Activated naive CD8-positive, alpha-beta T cell treated with anti-CD3 and anti-CD28 coated beads, Interleukin-2, amount 10 ng/mL, durations not matched to agents 7 days and 5 days (primary cell): ENCODE results near the gene PDE8B. TPM values are rescaled to one million over a fixed set of nuclear protein-coding genes. Genes with fewer than 3 reads are reported as not detected.

Experiments
- ATAC-seq: fragments of 150-1000 bp; cut with Tn5 transposase; one replicate; pipeline ENCODE4 v1.10.0; 2021; ENCODE audit warnings: low read depth, moderate library complexity
- POLR2A ChIA-PET: fragments of 350-600 bp; sonication (Branson Sonifier 250); formaldehyde crosslinking; loops from one replicate; lab custom pipeline; 2021; ENCODE audit warnings: antibody characterized with exemption; lab: Charles Lee
- DNase-seq: peaks from one replicate; pipeline ENCODE4 v3.0.0; 2021
- H3K27ac Mint-ChIP-seq: one replicate; pipeline ENCODE4 v1.8.0; 2022; ENCODE audit warnings: mild to moderate bottlenecking, mixed read lengths
- H3K27me3 Mint-ChIP-seq: one replicate; pipeline ENCODE4 v1.8.0; 2022; ENCODE audit warnings: mild to moderate bottlenecking, moderate library complexity, mixed read lengths
- H3K36me3 Mint-ChIP-seq: one replicate; pipeline ENCODE4 v1.8.0; 2021; ENCODE audit warnings: mild to moderate bottlenecking, mixed read lengths
- H3K4me1 Mint-ChIP-seq: one replicate; pipeline ENCODE4 v1.8.0; 2021; ENCODE audit warnings: mixed read lengths
- H3K4me3 Mint-ChIP-seq: one replicate; pipeline ENCODE4 v1.8.0; 2022; ENCODE audit warnings: mild to moderate bottlenecking, moderate library complexity, mixed read lengths
- H3K9me3 Mint-ChIP-seq: one replicate; pipeline ENCODE4 v1.8.0; 2021; ENCODE audit warnings: mixed read lengths
- total RNA-seq, 2 experiments: library from RNA; stranded (reverse); gene quantifications; one replicate each; pipeline ENCODE4 v1.2.3, GENCODE V29; 2021

Gene PDE8B
- total RNA-seq, 2 experiments from 2014 or later = 0.19 to 0.23 TPM

- H3K36me3 Mint-ChIP-seq = no peaks in the 10 kb centered on the region
- H3K4me3 Mint-ChIP-seq = no peak overlapping the region
- H3K9me3 Mint-ChIP-seq = no peaks in the 10 kb centered on the region
- peaks cover 23% of the 10 kb centered on the region for H3K27me3 Mint-ChIP-seq
- H3K27ac Mint-ChIP-seq = no peak overlapping the region
- peaks cover 5% of the 10 kb centered on the region for H3K4me1 Mint-ChIP-seq
- ATAC-seq (no peak), DNase-seq (no peak)
- POLR2A ChIA-PET = no interaction called here
These were observed 85.4 kb downstream of the PDE8B start for GRCh38 chr5:77295863-77296378.

GRCh38 chr5:77298146-77298545, 87.7 kb downstream of the PDE8B start:
- Mint-ChIP-seq H3K27me3 (peaks cover 20% of the 10 kb centered on the region), H3K36me3 (no peaks in the 10 kb centered on the region), H3K4me1 (peaks cover 5% of the 10 kb centered on the region), H3K27ac (no peak overlapping the region), H3K9me3 (no peaks in the 10 kb centered on the region), H3K4me3 (no peak overlapping the region)
- ATAC-seq (no peak), DNase-seq (no peak)
- POLR2A ChIA-PET = no interaction called here

- ATAC-seq (no peak), DNase-seq (no peak)
- Mint-ChIP-seq H3K27ac (no peak overlapping the region), H3K4me3 (no peak overlapping the region), H3K9me3 (no peaks in the 10 kb centered on the region), H3K36me3 (no peaks in the 10 kb centered on the region), H3K27me3 (peaks cover 12% of the 10 kb centered on the region), H3K4me1 (peaks cover 5% of the 10 kb centered on the region)
- POLR2A ChIA-PET = no interaction called here
These were observed 90.0 kb downstream of the PDE8B start for GRCh38 chr5:77300451-77300850.

- POLR2A ChIA-PET = no interaction called here
- DNase-seq (no peak), ATAC-seq (no peak)
- Mint-ChIP-seq H3K4me1 (peaks cover 5% of the 10 kb centered on the region), H3K27me3 (peaks cover 7% of the 10 kb centered on the region), H3K36me3 (no peaks in the 10 kb centered on the region), H3K9me3 (no peaks in the 10 kb centered on the region), H3K27ac (no peak overlapping the region), H3K4me3 (no peak overlapping the region)
These were observed 91.0 kb downstream of the PDE8B start for GRCh38 chr5:77301447-77301883.

- H3K4me3 Mint-ChIP-seq = no peak overlapping the region
- H3K36me3 Mint-ChIP-seq = no peaks in the 10 kb centered on the region
- no peaks in the 10 kb centered on the region for H3K9me3 Mint-ChIP-seq
- peaks cover 10% of the 10 kb centered on the region for H3K27me3 Mint-ChIP-seq
- ATAC-seq = no peak
- peaks cover 5% of the 10 kb centered on the region for H3K4me1 Mint-ChIP-seq
- H3K27ac Mint-ChIP-seq = no peak overlapping the region
- POLR2A ChIA-PET = no interaction called here
- no peak for DNase-seq
These were observed 91.8 kb downstream of the PDE8B start for GRCh38 chr5:77302247-77302646.

- ATAC-seq (no peak), DNase-seq (no peak)
- H3K27ac Mint-ChIP-seq = no peak overlapping the region
- peaks cover 10% of the 10 kb centered on the region for H3K27me3 Mint-ChIP-seq
- peaks cover 5% of the 10 kb centered on the region for H3K4me1 Mint-ChIP-seq
- no peaks in the 10 kb centered on the region for H3K36me3 Mint-ChIP-seq
- H3K4me3 Mint-ChIP-seq = no peak overlapping the region
- no peaks in the 10 kb centered on the region for H3K9me3 Mint-ChIP-seq
- POLR2A ChIA-PET = no interaction called here
These were observed 92.2 kb downstream of the PDE8B start for GRCh38 chr5:77302653-77303052.

GRCh38 chr5:77304388-77304787, 93.9 kb downstream of the PDE8B start:
- Mint-ChIP-seq H3K4me1 (no peaks in the 10 kb centered on the region), H3K4me3 (no peak overlapping the region), H3K27ac (no peak overlapping the region), H3K9me3 (no peaks in the 10 kb centered on the region), H3K36me3 (no peaks in the 10 kb centered on the region), H3K27me3 (peaks cover 10% of the 10 kb centered on the region)
- no peak for ATAC-seq
- no peak for DNase-seq
- POLR2A ChIA-PET = no interaction called here

GRCh38 chr5:77305222-77305846, 94.9 kb downstream of the PDE8B start:
- Mint-ChIP-seq H3K27me3 (peaks cover 10% of the 10 kb centered on the region), H3K4me1 (no peaks in the 10 kb centered on the region), H3K36me3 (no peaks in the 10 kb centered on the region), H3K27ac (no peak overlapping the region), H3K9me3 (no peaks in the 10 kb centered on the region), H3K4me3 (no peak overlapping the region)
- DNase-seq = no peak
- no peak for ATAC-seq
- POLR2A ChIA-PET = no interaction called here

- H3K27ac Mint-ChIP-seq = no peak overlapping the region
- POLR2A ChIA-PET = no interaction called here
- H3K27me3 Mint-ChIP-seq = peaks cover 10% of the 10 kb centered on the region
- no peak overlapping the region for H3K4me3 Mint-ChIP-seq
- H3K36me3 Mint-ChIP-seq = no peaks in the 10 kb centered on the region
- ATAC-seq (no peak), DNase-seq (no peak)
- no peaks in the 10 kb centered on the region for H3K4me1 Mint-ChIP-seq
- H3K9me3 Mint-ChIP-seq = no peaks in the 10 kb centered on the region
These were observed 95.5 kb downstream of the PDE8B start for GRCh38 chr5:77305956-77306355.

- DNase-seq = no peak
- H3K27me3 Mint-ChIP-seq = peaks cover 10% of the 10 kb centered on the region
- POLR2A ChIA-PET = no interaction called here
- no peak for ATAC-seq
- H3K36me3 Mint-ChIP-seq = no peaks in the 10 kb centered on the region
- no peak overlapping the region for H3K27ac Mint-ChIP-seq
- H3K4me3 Mint-ChIP-seq = no peak overlapping the region
- H3K9me3 Mint-ChIP-seq = no peaks in the 10 kb centered on the region
- no peaks in the 10 kb centered on the region for H3K4me1 Mint-ChIP-seq
These were observed 96.1 kb downstream of the PDE8B start for GRCh38 chr5:77306531-77306930.

- Mint-ChIP-seq H3K27ac (no peak overlapping the region), H3K27me3 (peaks cover 10% of the 10 kb centered on the region), H3K4me1 (no peaks in the 10 kb centered on the region), H3K9me3 (no peaks in the 10 kb centered on the region), H3K4me3 (no peak overlapping the region), H3K36me3 (no peaks in the 10 kb centered on the region)
- no peak for ATAC-seq
- no peak for DNase-seq
- POLR2A ChIA-PET = no interaction called here
These were observed 97.9 kb downstream of the PDE8B start for GRCh38 chr5:77308154-77308960.

- no peaks in the 10 kb centered on the region for H3K9me3 Mint-ChIP-seq
- no peaks in the 10 kb centered on the region for H3K4me1 Mint-ChIP-seq
These were observed 98.7 kb downstream of the PDE8B start for GRCh38 chr5:77309140-77309539.

GRCh38 chr5:77310494-77311213, 100.2 kb downstream of the PDE8B start:
- peak overlapping the region; percentile 18 for H3K27ac Mint-ChIP-seq
- POLR2A ChIA-PET = no interaction called here
- H3K9me3 Mint-ChIP-seq = no peaks in the 10 kb centered on the region
- ATAC-seq (no peak), DNase-seq (no peak)
- no peaks in the 10 kb centered on the region for H3K4me1 Mint-ChIP-seq
- no peak overlapping the region for H3K4me3 Mint-ChIP-seq
- H3K27me3 Mint-ChIP-seq = peaks cover 12% of the 10 kb centered on the region
- no peaks in the 10 kb centered on the region for H3K36me3 Mint-ChIP-seq

More at GRCh38 chr5:77309140-77309539, 98.7 kb downstream of the PDE8B start:
- Mint-ChIP-seq H3K4me3 (no peak overlapping the region), H3K27me3 (peaks cover 6% of the 10 kb centered on the region), H3K36me3 (no peaks in the 10 kb centered on the region), H3K27ac (no peak overlapping the region)
- POLR2A ChIA-PET = no interaction called here
- DNase-seq (no peak), ATAC-seq (no peak)
